Suppressor macrophage treated with lipopolysaccharide for 1 hour (primary cell): Measurements from ENCODE around the gene ADGB.
A peak's percentile ranks its signal among the peaks of the same experiment; 100 is the strongest.

ENCODE experiments used
- DNase-seq, 3 donors: peaks; one replicate each; pipeline ENCODE4 v3.0.0-alpha.2; 2020 to 2022

Gene ADGB

GRCh38 chr6:146635165-146635564, 36.4 kb downstream of the ADGB start:
- DNase-seq: no peak

- DNase-seq: no peak
Observed at GRCh38 chr6:146636481-146636880, 37.7 kb downstream of the ADGB start.

GRCh38 chr6:146642921-146643320, 44.1 kb downstream of the ADGB start:
- peak; percentile 42 to 69 (median 60) for DNase-seq

- DNase-seq: peak in 2 of 3 donors; percentile 5 to 26
Observed at GRCh38 chr6:146650799-146651481, 52.2 kb downstream of the ADGB start.

GRCh38 chr6:146651482-146651863, 52.7 kb downstream of the ADGB start:
- DNase-seq: no peak

GRCh38 chr6:146657432-146657831, 58.7 kb downstream of the ADGB start:
- DNase-seq: no peak

GRCh38 chr6:146664871-146665360, 66.1 kb downstream of the ADGB start:
- no peak for DNase-seq

- DNase-seq: peak in 1 of 3 donors; percentile 18
Observed at GRCh38 chr6:146666909-146667308, 68.1 kb downstream of the ADGB start.

GRCh38 chr6:146670161-146670560, 71.4 kb downstream of the ADGB start:
- peak in 1 of 3 donors; percentile 4 for DNase-seq

- no peak for DNase-seq
Observed at GRCh38 chr6:146673069-146673468, 74.3 kb downstream of the ADGB start.

GRCh38 chr6:146679386-146679785, 80.6 kb downstream of the ADGB start:
- DNase-seq: peak; percentile 24 to 50 (median 50)

GRCh38 chr6:146682919-146683318, 84.1 kb downstream of the ADGB start:
- DNase-seq: no peak

- no peak for DNase-seq
Observed at GRCh38 chr6:146689806-146690205, 91.0 kb downstream of the ADGB start.

- no peak for DNase-seq
Observed at GRCh38 chr6:146693342-146693741, 94.6 kb downstream of the ADGB start.

GRCh38 chr6:146697921-146698320, 99.1 kb downstream of the ADGB start:
- no peak for DNase-seq

GRCh38 chr6:146700078-146700686, 101.4 kb downstream of the ADGB start:
- DNase-seq: peak; percentile 88 to 94 (median 91)

- no peak for DNase-seq
Observed at GRCh38 chr6:146701632-146702031, 102.9 kb downstream of the ADGB start.

- no peak for DNase-seq
Observed at GRCh38 chr6:146709036-146709622, 110.4 kb downstream of the ADGB start.

GRCh38 chr6:146719387-146719786, 120.6 kb downstream of the ADGB start:
- DNase-seq: no peak

GRCh38 chr6:146739696-146740095, 140.9 kb downstream of the ADGB start:
- no peak for DNase-seq

GRCh38 chr6:146741609-146742008, 142.8 kb downstream of the ADGB start:
- DNase-seq: no peak

GRCh38 chr6:146753306-146753705, 154.5 kb downstream of the ADGB start:
- no peak for DNase-seq

GRCh38 chr6:146767632-146768031, 168.9 kb downstream of the ADGB start:
- peak in 2 of 3 donors; percentile 5 to 28 for DNase-seq

GRCh38 chr6:146768722-146769121, 169.9 kb downstream of the ADGB start:
- DNase-seq: no peak
